ENCODE measurements around the gene SYT15B.
"Not testable (repeated sequence)": the region's sequence is repeated elsewhere in the genome, so short reads cannot be mapped to it uniquely, and the experiment has no call there.

- TF ChIP-seq EZH2phosphoT487 (IDR thresholded peaks at IDR 0.05; ENCODE audit: insufficient read depth, low read depth); EZH2 (IDR thresholded peaks at IDR 0.05; ENCODE audit: insufficient read depth, poor library complexity, severe bottlenecking): not testable (repeated sequence)
Measured at GRCh38 chr10:47768085-47768484, 4.7 kb upstream of the SYT15B start.

All from GM23248 (cell line).